HepG2 (cell line): Measurements from ENCODE around the gene FGA. TPM values are rescaled to one million over a fixed set of nuclear protein-coding genes. Genes with fewer than 3 reads are reported as not detected.
A peak's percentile ranks its signal among the peaks of the same experiment; 100 is the strongest.

Source experiments
- ARNT ChIP-seq: fragments of 450-650 bp; IDR thresholded peaks from 2 replicates; pipeline ENCODE4 v1.6.1; 2017
- ATF2 ChIP-seq: sonication (generic); formaldehyde crosslinking; IDR thresholded peaks from 2 replicates; pipeline ENCODE4 v1.4.0; 2020; ENCODE audit warnings: missing genetic modification reagents
- BRD4 ChIP-seq: sonication (generic); formaldehyde crosslinking; IDR thresholded peaks from 2 replicates; pipeline ENCODE4 v1.4.0; 2020; ENCODE audit warnings: missing genetic modification reagents
- CBX5 ChIP-seq: sonication (generic); formaldehyde crosslinking; IDR thresholded peaks from 2 replicates; pipeline ENCODE4 v1.4.0; 2020; ENCODE audit warnings: missing genetic modification reagents, borderline replicate concordance
- CENPT ChIP-seq: sonication (generic); formaldehyde crosslinking; IDR thresholded peaks from 2 replicates; pipeline ENCODE4 v1.8.0; 2022; ENCODE audit warnings: low read depth, mild to moderate bottlenecking, moderate library complexity, missing genetic modification reagents
- EHMT2 ChIP-seq: fragments of 200-600 bp; sonication (generic); IDR thresholded peaks from 2 replicates; pipeline ENCODE4 v1.7.0; 2017; ENCODE audit warnings: antibody characterized with exemption, low read depth, low read length, borderline replicate concordance
- FIP1L1 ChIP-seq: fragments of 200-400 bp; formaldehyde crosslinking; IDR thresholded peaks from 2 replicates; pipeline ENCODE4 v1.6.1; 2018; ENCODE audit warnings: low read depth, mild to moderate bottlenecking, low read length, moderate library complexity, borderline replicate concordance; ENCODE audit not compliant: insufficient read depth
- ISL2 ChIP-seq: sonication (generic); formaldehyde crosslinking; IDR thresholded peaks from 2 replicates; pipeline ENCODE4 v1.5.0; 2020; ENCODE audit warnings: missing genetic modification reagents
- KLF13 ChIP-seq: sonication (generic); formaldehyde crosslinking; IDR thresholded peaks from 2 replicates; pipeline ENCODE4 v1.4.0; 2020; ENCODE audit warnings: mild to moderate bottlenecking, missing genetic modification reagents
- KLF9 ChIP-seq: IDR thresholded peaks from 2 replicates; pipeline ENCODE4 v1.6.1; 2016; ENCODE audit warnings: low read depth
- MEF2D ChIP-seq: sonication (generic); formaldehyde crosslinking; IDR thresholded peaks from 2 replicates; pipeline ENCODE4 v1.5.1; 2020; ENCODE audit warnings: mild to moderate bottlenecking, missing genetic modification reagents
- MEIS1 ChIP-seq: sonication (generic); formaldehyde crosslinking; IDR thresholded peaks from 2 replicates; pipeline ENCODE4 v1.9.0; 2021; ENCODE audit warnings: mild to moderate bottlenecking, missing genetic modification reagents, moderate library complexity, borderline replicate concordance
- NCOA5 ChIP-seq: sonication (generic); formaldehyde crosslinking; IDR thresholded peaks from 2 replicates; pipeline ENCODE4 v1.4.0; 2020; ENCODE audit warnings: missing genetic modification reagents
- NFATC3 ChIP-seq: sonication (generic); formaldehyde crosslinking; IDR thresholded peaks from 2 replicates; pipeline ENCODE4 v1.5.1; 2020; ENCODE audit warnings: mild to moderate bottlenecking, missing genetic modification reagents
- RARG ChIP-seq: sonication (generic); formaldehyde crosslinking; IDR thresholded peaks from 2 replicates; pipeline ENCODE4 v1.4.0; 2020; ENCODE audit warnings: low read depth, mild to moderate bottlenecking, missing genetic modification reagents
- RBM39 ChIP-seq: fragments of 200-400 bp; formaldehyde crosslinking; IDR thresholded peaks from one replicate; pipeline ENCODE4 v1.6.1; 2018; ENCODE audit warnings: antibody characterized with exemption, mild to moderate bottlenecking, low read depth, low read length; ENCODE audit not compliant: poor library complexity, severe bottlenecking
- RXRA ChIP-seq: sonication (generic); formaldehyde crosslinking; IDR thresholded peaks from 2 replicates; pipeline ENCODE4 v1.5.1; 2020; ENCODE audit warnings: missing genetic modification reagents
- SPEN ChIP-seq: sonication (generic); formaldehyde crosslinking; IDR thresholded peaks from 2 replicates; pipeline ENCODE4 v1.5.1; 2020; ENCODE audit warnings: low read depth, mild to moderate bottlenecking, missing genetic modification reagents
- TFAP4 ChIP-seq: sonication (generic); IDR thresholded peaks from 2 replicates; pipeline ENCODE4 v1.6.1; 2016; ENCODE audit warnings: low read depth, borderline replicate concordance
- ZNF263 ChIP-seq: sonication (generic); formaldehyde crosslinking; IDR thresholded peaks from 2 replicates; pipeline ENCODE4 v1.4.0; 2020; ENCODE audit warnings: missing genetic modification reagents
- ZNF264 ChIP-seq: sonication (generic); formaldehyde crosslinking; IDR thresholded peaks from 2 replicates; pipeline ENCODE4 v1.4.0; 2020; ENCODE audit warnings: missing genetic modification reagents
- ZNF543 ChIP-seq: sonication (generic); formaldehyde crosslinking; IDR thresholded peaks from 2 replicates; pipeline ENCODE4 v1.4.0; 2020; ENCODE audit warnings: mild to moderate bottlenecking, missing genetic modification reagents
- ZSCAN21 ChIP-seq: sonication (generic); formaldehyde crosslinking; IDR thresholded peaks from 2 replicates; pipeline ENCODE4 v1.8.0; 2022; ENCODE audit warnings: mild to moderate bottlenecking, missing genetic modification reagents, moderate library complexity, borderline replicate concordance
- polyA plus RNA-seq, 8 experiments: library from polyadenylated mRNA; depleted of rRNA in 3 of 8; stranded (reverse) in 7 of 8; unstranded in 1 of 8; fragments of >200 nt; fragmentation: Illumina TruSeq in 4 of 8; extraction: Trizol in 4 of 8; gene quantifications; 2 replicates each; pipeline versions ENCODE4 v1.2.1 to v1.2.3, GENCODE V29; 2011 to 2016; ENCODE audit warnings: low read depth in 4 of 8, missing spikeins in 1 of 8, mixed read lengths in 1 of 8; ENCODE audit not compliant: insufficient read depth in 1 of 8
- total RNA-seq, 5 experiments: library from RNA; depleted of rRNA; stranded (reverse); fragments of >200 nt; fragmentation: Illumina TruSeq; extraction: Trizol; gene quantifications; 2 replicates each; pipeline ENCODE4 v1.2.3, GENCODE V29; 2016; ENCODE audit warnings: low read depth in 1 of 5
- TF ChIP-seq, protein P1 (sequence below), 2 experiments: sonication (generic) in 1 of 2; formaldehyde crosslinking in 1 of 2; IDR thresholded peaks; 2 replicates each; pipeline versions ENCODE4 v1.6.1 to v1.9.0; 2014 to 2022; ENCODE audit warnings: antibody characterized with exemption in 1 of 2, borderline replicate concordance in 1 of 2, inconsistent platforms in 1 of 2, low read depth in 1 of 2, missing genetic modification reagents in 1 of 2

FGA gene
- total and polyA plus RNA-seq, 2 of the 13 experiments (the other 11 are each of a cell fraction or from before 2014, with no cell fraction given): 640 to 1,523 TPM

DNA sequence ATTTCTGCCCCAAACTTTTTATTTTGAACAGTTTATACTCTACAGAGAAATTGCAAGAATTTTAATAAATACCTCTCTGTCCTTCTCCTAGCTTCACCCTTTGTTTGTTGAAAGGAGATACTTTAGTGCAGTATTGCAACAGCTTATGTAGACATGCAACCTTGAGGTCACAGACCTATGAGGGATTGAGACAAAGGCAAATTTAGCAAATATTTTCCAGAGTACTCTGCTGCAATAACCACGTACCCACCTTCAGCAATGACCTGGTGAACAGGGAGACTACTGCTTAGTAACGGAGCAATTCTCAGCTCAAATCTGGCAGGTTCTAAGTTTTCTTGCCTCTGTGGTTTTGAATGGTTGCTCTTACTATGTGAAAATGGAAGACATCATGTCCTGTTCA, 13.2 kb downstream of the FGA start (continued):
- TF ChIP-seq ZNF264 (CRISPR knock-in tag) (0 out of 2 replicates have a peak, but pooled peaks have one; percentile 38), ZNF543 (CRISPR knock-in tag) (no peak), MEIS1 (CRISPR knock-in tag) (no peak), CBX5 (CRISPR knock-in tag) (0 out of 2 replicates have a peak, but pooled peaks have one; percentile 27), RARG (CRISPR knock-in tag) (no peak), ATF2 (CRISPR knock-in tag) (peak; percentile 84; the same call in 1 of the 2 replicates), TFAP4 (no peak), NCOA5 (no peak), ZSCAN21 (CRISPR knock-in tag) (no peak), RBM39 (no peak), KLF9 (CRISPR knock-in tag) (0 out of 2 replicates have a peak, but pooled peaks have one; percentile 71), EHMT2 (no peak; the same call in 1 of the 2 replicates), BRD4 (CRISPR knock-in tag) (no peak), NFATC3 (no peak), CENPT (CRISPR knock-in tag) (no peak), KLF13 (no peak), MEF2D (CRISPR knock-in tag) (peak; percentile 82), ISL2 (CRISPR knock-in tag) (peak; percentile 94), SPEN (CRISPR knock-in tag) (no peak), ARNT (no peak), RXRA (CRISPR knock-in tag) (peak; percentile 74; the same call in 1 of the 2 replicates), ZNF263 (CRISPR knock-in tag) (no peak), FIP1L1 (no peak)
- TF ChIP-seq, protein P1, sequence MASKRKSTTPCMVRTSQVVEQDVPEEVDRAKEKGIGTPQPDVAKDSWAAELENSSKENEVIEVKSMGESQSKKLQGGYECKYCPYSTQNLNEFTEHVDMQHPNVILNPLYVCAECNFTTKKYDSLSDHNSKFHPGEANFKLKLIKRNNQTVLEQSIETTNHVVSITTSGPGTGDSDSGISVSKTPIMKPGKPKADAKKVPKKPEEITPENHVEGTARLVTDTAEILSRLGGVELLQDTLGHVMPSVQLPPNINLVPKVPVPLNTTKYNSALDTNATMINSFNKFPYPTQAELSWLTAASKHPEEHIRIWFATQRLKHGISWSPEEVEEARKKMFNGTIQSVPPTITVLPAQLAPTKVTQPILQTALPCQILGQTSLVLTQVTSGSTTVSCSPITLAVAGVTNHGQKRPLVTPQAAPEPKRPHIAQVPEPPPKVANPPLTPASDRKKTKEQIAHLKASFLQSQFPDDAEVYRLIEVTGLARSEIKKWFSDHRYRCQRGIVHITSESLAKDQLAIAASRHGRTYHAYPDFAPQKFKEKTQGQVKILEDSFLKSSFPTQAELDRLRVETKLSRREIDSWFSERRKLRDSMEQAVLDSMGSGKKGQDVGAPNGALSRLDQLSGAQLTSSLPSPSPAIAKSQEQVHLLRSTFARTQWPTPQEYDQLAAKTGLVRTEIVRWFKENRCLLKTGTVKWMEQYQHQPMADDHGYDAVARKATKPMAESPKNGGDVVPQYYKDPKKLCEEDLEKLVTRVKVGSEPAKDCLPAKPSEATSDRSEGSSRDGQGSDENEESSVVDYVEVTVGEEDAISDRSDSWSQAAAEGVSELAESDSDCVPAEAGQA (IDR thresholded peaks at IDR 0.05; ENCODE audit: low read depth): no peak
- TF ChIP-seq, protein P1 (CRISPR knock-in tag; IDR thresholded peaks at IDR 0.05; ENCODE audit: borderline replicate concordance): no peak
